Measurements from ENCODE around the gene EBF3. TPM values are rescaled to one million over a fixed set of nuclear protein-coding genes. Genes with fewer than 3 reads are reported as not detected.
A peak's percentile ranks its signal among the peaks of the same experiment; 100 is the strongest.

Gene EBF3
- total RNA-seq, 1 donor from 2014 or later: 544 TPM

DNA sequence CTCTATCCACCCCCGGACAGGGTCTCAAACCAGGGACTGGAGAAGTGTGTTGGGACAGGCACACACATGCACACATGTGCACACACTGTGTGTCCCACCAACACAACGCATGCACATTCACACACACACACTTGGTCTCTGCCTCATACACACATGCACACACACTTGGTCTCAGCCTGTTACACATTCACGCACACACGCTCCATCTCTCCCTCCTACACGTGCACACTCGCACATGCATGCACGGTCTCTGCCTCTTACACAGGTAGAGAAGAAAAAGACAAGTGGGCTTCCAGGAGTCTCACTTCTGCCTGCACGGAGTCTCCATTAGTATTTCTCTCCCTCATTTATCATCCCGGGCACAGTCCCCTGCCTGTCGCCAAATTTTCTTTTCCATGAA is 171.2 kb downstream of the EBF3 start:
- Mint-ChIP-seq H3K4me3 (ENCODE audit: unreplicated experiment) (no peak overlapping the region), H3K9me3 (ENCODE audit: unreplicated experiment) (peaks cover 13% of the 10 kb centered on the region), H3K4me1 (ENCODE audit: low read depth, unreplicated experiment) (peaks cover 27% of the 10 kb centered on the region), H3K27ac (ENCODE audit: unreplicated experiment) (no peak overlapping the region), H3K36me3 (ENCODE audit: unreplicated experiment) (peaks cover 17% of the 10 kb centered on the region), H3K27me3 (ENCODE audit: unreplicated experiment) (no peaks in the 10 kb centered on the region)
- TF ChIP-seq, protein P1, sequence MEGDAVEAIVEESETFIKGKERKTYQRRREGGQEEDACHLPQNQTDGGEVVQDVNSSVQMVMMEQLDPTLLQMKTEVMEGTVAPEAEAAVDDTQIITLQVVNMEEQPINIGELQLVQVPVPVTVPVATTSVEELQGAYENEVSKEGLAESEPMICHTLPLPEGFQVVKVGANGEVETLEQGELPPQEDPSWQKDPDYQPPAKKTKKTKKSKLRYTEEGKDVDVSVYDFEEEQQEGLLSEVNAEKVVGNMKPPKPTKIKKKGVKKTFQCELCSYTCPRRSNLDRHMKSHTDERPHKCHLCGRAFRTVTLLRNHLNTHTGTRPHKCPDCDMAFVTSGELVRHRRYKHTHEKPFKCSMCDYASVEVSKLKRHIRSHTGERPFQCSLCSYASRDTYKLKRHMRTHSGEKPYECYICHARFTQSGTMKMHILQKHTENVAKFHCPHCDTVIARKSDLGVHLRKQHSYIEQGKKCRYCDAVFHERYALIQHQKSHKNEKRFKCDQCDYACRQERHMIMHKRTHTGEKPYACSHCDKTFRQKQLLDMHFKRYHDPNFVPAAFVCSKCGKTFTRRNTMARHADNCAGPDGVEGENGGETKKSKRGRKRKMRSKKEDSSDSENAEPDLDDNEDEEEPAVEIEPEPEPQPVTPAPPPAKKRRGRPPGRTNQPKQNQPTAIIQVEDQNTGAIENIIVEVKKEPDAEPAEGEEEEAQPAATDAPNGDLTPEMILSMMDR (IDR thresholded peaks at IDR 0.05; ENCODE audit: partially characterized antibody, unreplicated experiment): no peak
- DNase-seq: no peak

DNA sequence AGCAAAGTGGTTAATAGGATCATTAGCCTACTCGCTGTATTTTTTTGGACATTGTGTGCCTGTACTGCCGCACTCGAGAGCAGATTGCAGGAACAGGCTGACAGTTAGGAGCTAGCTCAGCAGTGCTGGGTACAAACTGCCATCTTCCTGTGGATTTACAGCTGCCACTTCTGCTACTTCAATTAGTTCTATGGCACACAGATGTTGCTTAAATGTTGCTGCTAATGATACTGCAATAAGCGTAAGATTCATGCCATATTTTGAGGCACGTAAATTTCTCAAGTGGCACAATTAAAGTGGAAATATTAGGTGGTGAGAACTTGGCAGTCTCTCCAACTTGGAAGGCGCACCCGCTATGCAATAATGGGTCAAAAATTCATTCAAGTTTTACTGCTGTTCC is 171.9 kb downstream of the EBF3 start:
- H3K4me3 Mint-ChIP-seq (ENCODE audit: unreplicated experiment): no peak overlapping the region
- H3K27ac Mint-ChIP-seq (ENCODE audit: unreplicated experiment): no peak overlapping the region
- H3K27me3 Mint-ChIP-seq (ENCODE audit: unreplicated experiment): no peaks in the 10 kb centered on the region
- H3K36me3 Mint-ChIP-seq (ENCODE audit: unreplicated experiment): peaks cover 17% of the 10 kb centered on the region
- H3K9me3 Mint-ChIP-seq (ENCODE audit: unreplicated experiment): peaks cover 13% of the 10 kb centered on the region
- TF ChIP-seq, protein P1 (IDR thresholded peaks at IDR 0.05; ENCODE audit: partially characterized antibody, unreplicated experiment): no peak
- H3K4me1 Mint-ChIP-seq (ENCODE audit: low read depth, unreplicated experiment): peaks cover 26% of the 10 kb centered on the region
- no peak for DNase-seq

DNA sequence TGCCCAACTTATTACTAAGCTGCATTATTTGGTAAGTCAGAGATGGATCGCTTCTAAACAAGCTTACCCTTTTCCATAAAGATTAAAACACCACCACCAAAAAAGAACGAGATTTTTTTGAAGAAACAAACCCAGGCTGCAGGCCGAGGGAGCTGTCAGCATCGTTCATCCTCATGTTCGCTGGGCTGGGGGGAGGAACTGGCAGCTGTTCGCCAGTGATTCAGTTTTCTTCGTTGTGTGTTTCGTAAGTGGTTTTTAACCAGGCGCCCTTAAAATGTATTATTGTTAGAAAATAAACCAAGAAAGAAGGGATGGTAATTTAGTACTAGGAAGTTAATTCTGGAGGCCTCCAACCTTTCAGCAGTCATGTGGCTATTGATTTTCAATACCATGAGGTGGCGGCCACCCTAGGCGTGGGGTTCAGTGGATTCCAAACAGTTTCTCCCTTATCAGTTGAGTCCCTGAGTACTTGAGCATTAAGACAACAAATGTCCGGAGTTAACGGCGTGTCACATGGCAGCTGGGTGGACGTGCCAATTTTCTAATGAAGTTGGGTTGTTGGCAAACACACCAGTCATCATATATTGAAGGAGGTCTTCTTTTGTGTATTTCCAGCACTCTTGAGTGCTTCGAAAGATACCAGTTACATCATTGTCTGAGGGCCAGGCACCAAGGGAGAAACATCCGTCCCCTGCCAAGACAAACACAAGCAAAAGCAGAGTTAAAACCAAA is 173.2 kb downstream of the EBF3 start:
- no peak for DNase-seq
- Mint-ChIP-seq H3K36me3 (ENCODE audit: unreplicated experiment) (peaks cover 17% of the 10 kb centered on the region), H3K4me1 (ENCODE audit: low read depth, unreplicated experiment) (peaks cover 23% of the 10 kb centered on the region), H3K27ac (ENCODE audit: unreplicated experiment) (peak overlapping the region; percentile 28), H3K4me3 (ENCODE audit: unreplicated experiment) (no peak overlapping the region), H3K27me3 (ENCODE audit: unreplicated experiment) (no peaks in the 10 kb centered on the region), H3K9me3 (ENCODE audit: unreplicated experiment) (peaks cover 15% of the 10 kb centered on the region)
- TF ChIP-seq, protein P1 (IDR thresholded peaks at IDR 0.05; ENCODE audit: partially characterized antibody, unreplicated experiment): no peak

DNA sequence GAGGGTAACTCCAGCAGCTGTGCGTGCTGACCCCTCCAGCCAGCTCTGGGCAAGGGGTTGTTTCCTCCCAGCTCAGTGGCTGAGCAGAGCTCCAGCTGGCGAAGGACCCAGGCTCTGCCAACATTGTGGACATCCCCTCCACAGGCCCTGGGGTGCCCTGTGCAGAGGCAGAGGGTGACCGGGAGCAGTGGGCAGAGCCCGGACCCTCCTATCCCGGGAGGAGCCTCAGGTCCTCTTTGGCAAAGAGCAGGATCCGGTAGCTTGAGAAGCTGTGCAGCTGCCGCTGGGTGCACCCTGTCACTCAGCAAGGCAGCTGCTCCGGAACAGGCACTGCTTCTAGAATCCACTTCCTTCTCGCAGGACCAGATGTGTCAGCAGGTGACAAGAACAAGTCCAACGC is 175.9 kb downstream of the EBF3 start:
- H3K9me3 Mint-ChIP-seq (ENCODE audit: unreplicated experiment): peaks cover 14% of the 10 kb centered on the region
- TF ChIP-seq, protein P1 (IDR thresholded peaks at IDR 0.05; ENCODE audit: partially characterized antibody, unreplicated experiment): no peak
- no peak for DNase-seq
- H3K4me1 Mint-ChIP-seq (ENCODE audit: low read depth, unreplicated experiment): peaks cover 15% of the 10 kb centered on the region
- peaks cover 2% of the 10 kb centered on the region for H3K27me3 Mint-ChIP-seq (ENCODE audit: unreplicated experiment)
- H3K4me3 Mint-ChIP-seq (ENCODE audit: unreplicated experiment): no peak overlapping the region
- H3K27ac Mint-ChIP-seq (ENCODE audit: unreplicated experiment): no peak overlapping the region
- H3K36me3 Mint-ChIP-seq (ENCODE audit: unreplicated experiment): peaks cover 12% of the 10 kb centered on the region

DNA sequence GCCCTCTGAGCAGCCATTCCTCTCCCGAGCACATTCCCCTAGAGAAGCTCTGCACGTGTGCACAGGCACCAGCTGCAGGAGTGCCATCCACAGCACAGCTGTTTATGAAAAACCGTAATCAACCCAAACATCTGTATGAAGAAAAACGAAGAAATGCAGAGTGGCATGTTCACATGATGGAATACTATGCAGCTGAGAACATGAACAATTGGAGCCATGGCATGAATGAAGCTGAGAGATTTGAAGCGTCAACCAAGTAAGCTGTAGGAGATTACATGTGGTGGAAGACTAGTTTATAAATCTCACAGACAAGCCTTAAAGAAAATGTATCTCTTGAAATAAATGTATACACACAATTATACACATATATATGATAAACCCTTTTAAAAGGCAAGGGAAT is 176.5 kb downstream of the EBF3 start:
- peaks cover 2% of the 10 kb centered on the region for H3K27me3 Mint-ChIP-seq (ENCODE audit: unreplicated experiment)
- H3K4me3 Mint-ChIP-seq (ENCODE audit: unreplicated experiment): no peak overlapping the region
- DNase-seq: no peak
- H3K9me3 Mint-ChIP-seq (ENCODE audit: unreplicated experiment): peaks cover 14% of the 10 kb centered on the region
- no peak overlapping the region for H3K27ac Mint-ChIP-seq (ENCODE audit: unreplicated experiment)
- peaks cover 12% of the 10 kb centered on the region for H3K36me3 Mint-ChIP-seq (ENCODE audit: unreplicated experiment)
- peaks cover 14% of the 10 kb centered on the region for H3K4me1 Mint-ChIP-seq (ENCODE audit: low read depth, unreplicated experiment)
- TF ChIP-seq, protein P1 (IDR thresholded peaks at IDR 0.05; ENCODE audit: partially characterized antibody, unreplicated experiment): no peak

Data from glutamatergic neuron (in vitro differentiated cells).